GM15510 (cell line): Measurements from ENCODE around the gene CREBBP.

ENCODE experiments used
- POLR2A ChIP-seq: IDR thresholded peaks from 3 replicates; pipeline ENCODE4 v1.6.1; 2011; ENCODE audit warnings: borderline replicate concordance; ENCODE audit not compliant: insufficient read length; ENCODE audit errors: extremely low read depth

The CREBBP gene

GRCh38 chr16:3761375-3762106 is 119.0 kb downstream of the CREBBP start:
- no peak for TF ChIP-seq POLR2A

GRCh38 chr16:3760518-3760917 is 120.0 kb downstream of the CREBBP start:
- no peak for TF ChIP-seq POLR2A

- no peak for TF ChIP-seq POLR2A
Measured at GRCh38 chr16:3759736-3760135, 120.8 kb downstream of the CREBBP start.

GRCh38 chr16:3756113-3756512 is 124.4 kb downstream of the CREBBP start:
- no peak for TF ChIP-seq POLR2A

- TF ChIP-seq POLR2A: no peak
Measured at GRCh38 chr16:3755249-3755648, 125.3 kb downstream of the CREBBP start.

- no peak for TF ChIP-seq POLR2A
Measured at GRCh38 chr16:3754772-3755171, 125.7 kb downstream of the CREBBP start.

GRCh38 chr16:3754081-3754703 is 126.3 kb downstream of the CREBBP start:
- TF ChIP-seq POLR2A: no peak

- no peak for TF ChIP-seq POLR2A
Measured at GRCh38 chr16:3752984-3753383, 127.5 kb downstream of the CREBBP start.

GRCh38 chr16:3751878-3752277 is 128.6 kb downstream of the CREBBP start:
- no peak for TF ChIP-seq POLR2A

GRCh38 chr16:3748307-3748706 is 132.2 kb downstream of the CREBBP start:
- no peak for TF ChIP-seq POLR2A

- no peak for TF ChIP-seq POLR2A
Measured at GRCh38 chr16:3745751-3746355, 134.7 kb downstream of the CREBBP start.

- no peak for TF ChIP-seq POLR2A
Measured at GRCh38 chr16:3744018-3744417, 136.5 kb downstream of the CREBBP start.

- TF ChIP-seq POLR2A: no peak
Measured at GRCh38 chr16:3740934-3741333, 139.6 kb downstream of the CREBBP start.

- no peak for TF ChIP-seq POLR2A
Measured at GRCh38 chr16:3740186-3740585, 140.3 kb downstream of the CREBBP start.

GRCh38 chr16:3739636-3740035 is 140.9 kb downstream of the CREBBP start:
- no peak for TF ChIP-seq POLR2A

GRCh38 chr16:3738541-3738940 is 142.0 kb downstream of the CREBBP start:
- TF ChIP-seq POLR2A: no peak
